ENCODE results near the gene FFAR3. TPM values are rescaled to one million over a fixed set of nuclear protein-coding genes. Genes with fewer than 3 reads are reported as not detected.

The FFAR3 gene
- total RNA-seq, 1 experiment from 2014 or later: not detected

- Histone ChIP-seq H4K20me1 (ENCODE audit: low read length) (no peaks in the 10 kb centered on the region), H3K9ac (ENCODE audit: low read length) (no peak overlapping the region), H3K27ac (ENCODE audit: low read length) (no peak overlapping the region), H3F3A (ENCODE audit: low read length, unreplicated experiment) (no peaks in the 10 kb centered on the region), H3K4me1 (ENCODE audit: insufficient read depth, low read length) (no peaks in the 10 kb centered on the region), H3K4me3 (ENCODE audit: low read length) (no peak overlapping the region), H2AFZ (ENCODE audit: low read length) (no peak overlapping the region), H3K36me3 (ENCODE audit: low read depth, low read length) (no peaks in the 10 kb centered on the region), H3K9me3 (ENCODE audit: low read length) (no peaks in the 10 kb centered on the region), H3K4me2 (ENCODE audit: low read length) (no peak overlapping the region), H3K27me3 (ENCODE audit: low read length) (no peaks in the 10 kb centered on the region), H3K79me2 (ENCODE audit: low read length) (no peaks in the 10 kb centered on the region), H3K9me2 (replicated peaks; ENCODE audit: low read length) (no peaks in the 10 kb centered on the region)
- BruUV-seq (replicated peaks): no TSS peak
- TF ChIP-seq EZH2phosphoT487 (IDR thresholded peaks at IDR 0.05; ENCODE audit: borderline replicate concordance, low read length) (no peak), EZH2 (IDR thresholded peaks at IDR 0.05; ENCODE audit: low read length, unreplicated experiment) (no peak)
- TF ChIP-seq, protein P1, sequence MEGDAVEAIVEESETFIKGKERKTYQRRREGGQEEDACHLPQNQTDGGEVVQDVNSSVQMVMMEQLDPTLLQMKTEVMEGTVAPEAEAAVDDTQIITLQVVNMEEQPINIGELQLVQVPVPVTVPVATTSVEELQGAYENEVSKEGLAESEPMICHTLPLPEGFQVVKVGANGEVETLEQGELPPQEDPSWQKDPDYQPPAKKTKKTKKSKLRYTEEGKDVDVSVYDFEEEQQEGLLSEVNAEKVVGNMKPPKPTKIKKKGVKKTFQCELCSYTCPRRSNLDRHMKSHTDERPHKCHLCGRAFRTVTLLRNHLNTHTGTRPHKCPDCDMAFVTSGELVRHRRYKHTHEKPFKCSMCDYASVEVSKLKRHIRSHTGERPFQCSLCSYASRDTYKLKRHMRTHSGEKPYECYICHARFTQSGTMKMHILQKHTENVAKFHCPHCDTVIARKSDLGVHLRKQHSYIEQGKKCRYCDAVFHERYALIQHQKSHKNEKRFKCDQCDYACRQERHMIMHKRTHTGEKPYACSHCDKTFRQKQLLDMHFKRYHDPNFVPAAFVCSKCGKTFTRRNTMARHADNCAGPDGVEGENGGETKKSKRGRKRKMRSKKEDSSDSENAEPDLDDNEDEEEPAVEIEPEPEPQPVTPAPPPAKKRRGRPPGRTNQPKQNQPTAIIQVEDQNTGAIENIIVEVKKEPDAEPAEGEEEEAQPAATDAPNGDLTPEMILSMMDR (conservative IDR thresholded peaks at IDR 0.05; ENCODE audit: low read depth, low read length): no peak
- intact Hi-C loops (cut with micrococcal nuclease): no loop called here
- ATAC-seq: no peak
- ChIA-PET POLR2A (ENCODE audit: unreplicated experiment) (no interaction called here), CTCF (no interaction called here)
- DNase-seq: no peak
Measured at GRCh38 chr19:35311901-35312665, 46.2 kb upstream of the FFAR3 start.

GRCh38 chr19:35313587-35313986 lies 44.7 kb upstream of the FFAR3 start:
- BruUV-seq (replicated peaks): no TSS peak
- ChIA-PET CTCF (no interaction called here), POLR2A (ENCODE audit: unreplicated experiment) (interaction anchor here (0.7 kb wide), 1 partner anchor 250 kb away, joined by 3 read pairs; no protein-coding TSS in a partner anchor)
- TF ChIP-seq EZH2 (IDR thresholded peaks at IDR 0.05; ENCODE audit: low read length, unreplicated experiment): no peak
- TF ChIP-seq, protein P1 (conservative IDR thresholded peaks at IDR 0.05; ENCODE audit: low read depth, low read length): no peak
- TF ChIP-seq EZH2phosphoT487 (IDR thresholded peaks at IDR 0.05; ENCODE audit: borderline replicate concordance, low read length): no peak
- Histone ChIP-seq H2AFZ (ENCODE audit: low read length) (no peak overlapping the region), H3K9ac (ENCODE audit: low read length) (no peak overlapping the region), H3K27ac (ENCODE audit: low read length) (no peak overlapping the region), H3K9me3 (ENCODE audit: low read length) (no peaks in the 10 kb centered on the region), H3K4me3 (ENCODE audit: low read length) (no peak overlapping the region), H3K4me2 (ENCODE audit: low read length) (no peak overlapping the region), H3K79me2 (ENCODE audit: low read length) (no peaks in the 10 kb centered on the region), H3K9me2 (replicated peaks; ENCODE audit: low read length) (no peaks in the 10 kb centered on the region), H4K20me1 (ENCODE audit: low read length) (no peaks in the 10 kb centered on the region), H3K36me3 (ENCODE audit: low read depth, low read length) (no peaks in the 10 kb centered on the region), H3K4me1 (ENCODE audit: insufficient read depth, low read length) (peaks cover 3% of the 10 kb centered on the region), H3K27me3 (ENCODE audit: low read length) (no peaks in the 10 kb centered on the region), H3F3A (ENCODE audit: low read length, unreplicated experiment) (no peaks in the 10 kb centered on the region)
- intact Hi-C loops (cut with micrococcal nuclease): no loop called here
- peak; percentile 54 for DNase-seq
- no peak for ATAC-seq

- BruUV-seq (replicated peaks): no TSS peak
- no peaks in the 10 kb centered on the region for H3K79me2 ChIP-seq (ENCODE audit: low read length)
- H3K27ac ChIP-seq (ENCODE audit: low read length): no peak overlapping the region
- no peaks in the 10 kb centered on the region for H3K27me3 ChIP-seq (ENCODE audit: low read length)
- CTCF ChIA-PET: no interaction called here
- H3K9me2 ChIP-seq (replicated peaks; ENCODE audit: low read length): no peaks in the 10 kb centered on the region
- TF ChIP-seq EZH2phosphoT487 (IDR thresholded peaks at IDR 0.05; ENCODE audit: borderline replicate concordance, low read length): no peak
- no peak for TF ChIP-seq EZH2 (IDR thresholded peaks at IDR 0.05; ENCODE audit: low read length, unreplicated experiment)
- TF ChIP-seq, protein P1 (conservative IDR thresholded peaks at IDR 0.05; ENCODE audit: low read depth, low read length): no peak
- H3K9ac ChIP-seq (ENCODE audit: low read length): no peak overlapping the region
- H3F3A ChIP-seq (ENCODE audit: low read length, unreplicated experiment): no peaks in the 10 kb centered on the region
- peaks cover 7% of the 10 kb centered on the region for H3K4me1 ChIP-seq (ENCODE audit: insufficient read depth, low read length)
- H3K4me3 ChIP-seq (ENCODE audit: low read length): no peak overlapping the region
- H3K9me3 ChIP-seq (ENCODE audit: low read length): no peaks in the 10 kb centered on the region
- no peaks in the 10 kb centered on the region for H3K36me3 ChIP-seq (ENCODE audit: low read depth, low read length)
- ATAC-seq (no peak), DNase-seq (no peak)
- intact Hi-C loops (cut with micrococcal nuclease): no loop called here
- H3K4me2 ChIP-seq (ENCODE audit: low read length): no peak overlapping the region
- no peaks in the 10 kb centered on the region for H4K20me1 ChIP-seq (ENCODE audit: low read length)
- H2AFZ ChIP-seq (ENCODE audit: low read length): no peak overlapping the region
- POLR2A ChIA-PET (ENCODE audit: unreplicated experiment): interaction anchor here (0.7 kb wide), 1 partner anchor 250 kb away, joined by 3 read pairs; no protein-coding TSS in a partner anchor
Measured at GRCh38 chr19:35314031-35314430, 44.2 kb upstream of the FFAR3 start.
